Uterus (tissue), 4 donors: Measurements from ENCODE around the gene C1orf141. TPM values are rescaled to one million over a fixed set of nuclear protein-coding genes. Genes with fewer than 3 reads are reported as not detected.

Experiments
- DNase-seq, 2 donors: peaks; one replicate each; pipeline ENCODE4 v3.0.0-alpha.2; 2019 to 2020
- H3K27ac ChIP-seq, 2 donors: fragments of 200-600 bp; sonication (generic); 1 replicate in 1 of 2; 2 replicates in 1 of 2; pipeline ENCODE4 v1.5.1; 2016 to 2018
- H3K27me3 ChIP-seq, 2 donors: fragments of 200-600 bp; sonication (generic); one replicate each; pipeline ENCODE4 v1.5.1; 2018 to 2019; ENCODE audit warnings: control low read depth in 1 of 2
- H3K36me3 ChIP-seq, 2 donors: fragments of 200-600 bp; sonication (generic); one replicate each; pipeline ENCODE4 v1.5.1; 2019; ENCODE audit warnings: control low read depth in 1 of 2
- H3K4me1 ChIP-seq, 2 donors: fragments of 200-600 bp; sonication (generic); one replicate each; pipeline ENCODE4 v1.5.1; 2018 to 2019; ENCODE audit warnings: control low read depth in 1 of 2
- H3K4me3 ChIP-seq, 2 donors: fragments of 200-600 bp; sonication (generic); 1 replicate in 1 of 2; 2 replicates in 1 of 2; pipeline ENCODE4 v1.5.1; 2018 to 2019; ENCODE audit warnings: mild to moderate bottlenecking in 1 of 2
- H3K9me3 ChIP-seq, 2 donors: fragments of 200-600 bp; sonication (generic); one replicate each; pipeline ENCODE4 v1.5.1; 2019; ENCODE audit warnings: control low read depth in 1 of 2
- CTCF ChIP-seq, 4 experiments: fragments of 200-600 bp in 2 of 4; fragments of 450-650 bp in 2 of 4; sonication (generic) in 2 of 4; IDR thresholded peaks; one replicate each; pipeline ENCODE4 v1.5.1; 2016 to 2019; ENCODE audit warnings: antibody characterized with exemption in 4 of 4, mild to moderate bottlenecking in 2 of 4, moderate library complexity in 1 of 4
- POLR2A ChIP-seq, 2 donors: fragments of 450-650 bp; IDR thresholded peaks; one replicate each; pipeline ENCODE4 v1.6.1; 2016; ENCODE audit warnings: antibody characterized with exemption in 2 of 2, mild to moderate bottlenecking in 1 of 2, moderate library complexity in 1 of 2
- intact Hi-C: fragments of 100-400 bp; cut with DNase I; formaldehyde crosslinking; loops from one replicate; pipeline ENCODE4 v1.15.1; 2023; ENCODE audit warnings: low total_unique reads
- total RNA-seq, 4 donors: library from RNA; depleted of rRNA in 3 of 4; stranded (reverse); fragments of >200 nt in 3 of 4; gene quantifications; one replicate each; pipeline versions ENCODE4 v1.1.0 to v1.2.4, GENCODE V29; 2014 to 2023
- donor health status: DM: yes; HTN: yes; CAD: no.

Gene C1orf141
- total RNA-seq, 4 donors from 2014 or later, result not detected

GRCh38 chr1:67097305-67097704, 37.5 kb downstream of the C1orf141 start:
- Histone ChIP-seq H3K4me1 (no peaks in the 10 kb centered on the region), H3K27me3 (no peaks in the 10 kb centered on the region), H3K4me3 (no peak overlapping the region), H3K27ac (no peak overlapping the region), H3K36me3 (peaks cover 0 to 3% of the 10 kb centered on the region in 2 donors), H3K9me3 (no peaks in the 10 kb centered on the region)
- intact Hi-C loops, result no loop called here
- no peak for DNase-seq
- no peak for TF ChIP-seq POLR2A (IDR thresholded peaks at IDR 0.05)
- no peak for TF ChIP-seq CTCF (IDR thresholded peaks at IDR 0.05)

GRCh38 chr1:67094191-67094590, 40.6 kb downstream of the C1orf141 start:
- H3K4me1 ChIP-seq, result no peaks in the 10 kb centered on the region
- DNase-seq, result no peak
- H3K9me3 ChIP-seq, result no peaks in the 10 kb centered on the region
- no peak overlapping the region for H3K4me3 ChIP-seq
- no peaks in the 10 kb centered on the region for H3K27me3 ChIP-seq
- no peak for TF ChIP-seq CTCF (IDR thresholded peaks at IDR 0.05)
- no peak for TF ChIP-seq POLR2A (IDR thresholded peaks at IDR 0.05)
- intact Hi-C loops, result no loop called here
- no peak overlapping the region for H3K27ac ChIP-seq
- peaks cover 0 to 3% of the 10 kb centered on the region in 2 donors for H3K36me3 ChIP-seq

GRCh38 chr1:67089685-67090208, 45.0 kb downstream of the C1orf141 start:
- H3K9me3 ChIP-seq, result no peaks in the 10 kb centered on the region
- no peaks in the 10 kb centered on the region for H3K27me3 ChIP-seq
- intact Hi-C loops, result no loop called here
- TF ChIP-seq POLR2A (IDR thresholded peaks at IDR 0.05) (no peak), CTCF (IDR thresholded peaks at IDR 0.05) (no peak)
- no peak overlapping the region for H3K27ac ChIP-seq
- H3K4me3 ChIP-seq, result no peak overlapping the region
- peaks cover 0 to 3% of the 10 kb centered on the region in 2 donors for H3K36me3 ChIP-seq
- DNase-seq, result no peak
- no peaks in the 10 kb centered on the region for H3K4me1 ChIP-seq

GRCh38 chr1:67088440-67088839, 46.3 kb downstream of the C1orf141 start:
- no peak for TF ChIP-seq CTCF (IDR thresholded peaks at IDR 0.05)
- no peak for TF ChIP-seq POLR2A (IDR thresholded peaks at IDR 0.05)
- intact Hi-C loops, result no loop called here
- Histone ChIP-seq H3K4me1 (no peaks in the 10 kb centered on the region), H3K27ac (no peak overlapping the region), H3K4me3 (no peak overlapping the region), H3K27me3 (no peaks in the 10 kb centered on the region), H3K9me3 (no peaks in the 10 kb centered on the region), H3K36me3 (peaks cover 0 to 2% of the 10 kb centered on the region in 2 donors)
- no peak for DNase-seq

- Histone ChIP-seq H3K36me3 (no peaks in the 10 kb centered on the region), H3K4me1 (no peaks in the 10 kb centered on the region), H3K9me3 (no peaks in the 10 kb centered on the region), H3K4me3 (no peak overlapping the region), H3K27ac (no peak overlapping the region), H3K27me3 (no peaks in the 10 kb centered on the region)
- DNase-seq, result no peak
- TF ChIP-seq POLR2A (IDR thresholded peaks at IDR 0.05) (no peak), CTCF (IDR thresholded peaks at IDR 0.05) (no peak)
- intact Hi-C loops, result no loop called here
Observed at GRCh38 chr1:67085326-67085725, 49.4 kb downstream of the C1orf141 start.
